HCT116 (cell line): Measurements from ENCODE around the gene DNM2. TPM values are rescaled to one million over a fixed set of nuclear protein-coding genes. Genes with fewer than 3 reads are reported as not detected.

Experiments used
- ATAC-seq: fragments of 200-7000 bp; cut with Tn5 transposase; 2 replicates; pipeline ENCODE4 v1.9.1; 2020; ENCODE audit warnings: mild to moderate bottlenecking, moderate library complexity
- BruUV-seq: library from RNA; stranded (reverse); fragments of 400-500 nt; replicated peaks from 2 replicates; lab custom pipeline; 2021; lab: Mats Ljungman, UMichigan
- CTCF ChIA-PET: fragments of 300-600 bp; sonication (Branson Sonifier 250); formaldehyde crosslinking; loops from one replicate; lab custom pipeline; 2021; ENCODE audit warnings: antibody characterized with exemption; lab: Charles Lee
- POLR2A ChIA-PET: fragments of 300-600, 350-600 bp; sonication (Branson Sonifier 250); formaldehyde crosslinking; loops from one replicate; lab custom pipeline; 2021; ENCODE audit warnings: antibody characterized with exemption; lab: Charles Lee
- RAD21 ChIA-PET, 2 experiments: fragments of 300-600 bp; sonication (Branson Sonifier 250); formaldehyde crosslinking; loops; one replicate each; lab custom pipeline; 2023; ENCODE audit warnings: low total read pairs in 2 of 2; ENCODE audit not compliant: uncharacterized antibody in 2 of 2, unreplicated experiment in 2 of 2, low non-redundant PET in 1 of 2; lab: Charles Lee
- DNase-seq: peaks from one replicate; pipeline ENCODE4 v3.0.0-alpha.2; 2010; ENCODE audit warnings: low read depth, low spot score
- H2AFZ ChIP-seq: fragments of 200-600 bp; shearing (Covaris generic), sonication (generic); 2 replicates; pipeline ENCODE4 v1.6.1; 2017; ENCODE audit warnings: low read depth, mixed run types, mixed read lengths, antibody characterized with exemption, low read length; ENCODE audit not compliant: poor library complexity, severe bottlenecking
- H3K27ac ChIP-seq: 2 replicates; pipeline ENCODE4 v1.5.1; 2012; ENCODE audit warnings: low read depth, low read length
- H3K27me3 ChIP-seq: fragments of 200-600 bp; sonication (generic); 2 replicates; pipeline ENCODE4 v1.6.1; 2016; ENCODE audit warnings: mixed run types, low read length, mixed read lengths; ENCODE audit not compliant: insufficient read depth
- H3K36me3 ChIP-seq, 2 experiments: fragments of 200-500 bp in 1 of 2; fragments of 200-600 bp in 1 of 2; sonication (Bioruptor generic) in 1 of 2; sonication (generic) in 1 of 2; 2 replicates each; pipeline versions ENCODE4 v1.5.1 to v1.6.1; 2014 to 2016; ENCODE audit warnings: low read length in 2 of 2, inconsistent platforms in 1 of 2, mixed read lengths in 1 of 2, mixed run types in 1 of 2; ENCODE audit not compliant: insufficient read depth in 2 of 2, control insufficient read depth in 1 of 2
- H3K4me1 ChIP-seq, 2 experiments: fragments of 200-600 bp in 1 of 2; sonication (generic) in 1 of 2; 2 replicates each; pipeline versions ENCODE4 v1.5.1 to v1.6.1; 2012 to 2017; ENCODE audit warnings: low read length in 2 of 2, inconsistent platforms in 1 of 2, mild to moderate bottlenecking in 1 of 2, mixed read lengths in 1 of 2, mixed run types in 1 of 2, moderate library complexity in 1 of 2; ENCODE audit not compliant: insufficient read depth in 2 of 2, control insufficient read depth in 1 of 2
- H3K4me2 ChIP-seq: fragments of 200-600 bp; sonication (generic); 2 replicates; pipeline ENCODE4 v1.6.1; 2017; ENCODE audit warnings: mixed run types, low read length, mixed read lengths
- H3K4me3 ChIP-seq, 2 experiments: fragments of 200-600 bp in 1 of 2; sonication (generic) in 1 of 2; replicated peaks in 1 of 2; 2 replicates each; pipeline ENCODE4 v1.5.1; 2011 to 2016; ENCODE audit warnings: low read length in 2 of 2, control low read depth in 1 of 2, low read depth in 1 of 2, mild to moderate bottlenecking in 1 of 2, mixed read lengths in 1 of 2, mixed run types in 1 of 2
- H3K79me2 ChIP-seq: fragments of 200-600 bp; sonication (generic); 2 replicates; pipeline ENCODE4 v1.6.1; 2017; ENCODE audit warnings: mild to moderate bottlenecking, mixed run types, low read length, moderate library complexity, mixed read lengths; ENCODE audit not compliant: insufficient read depth
- H3K9ac ChIP-seq: fragments of 200-600 bp; sonication (generic); 2 replicates; pipeline ENCODE4 v1.6.1; 2016; ENCODE audit warnings: low read length, mixed read lengths
- H3K9me2 ChIP-seq: fragments of 200-600 bp; sonication (generic), shearing (Covaris generic); 2 replicates; pipeline ENCODE4 v1.6.1; 2017; ENCODE audit warnings: mixed run types, mild to moderate bottlenecking, moderate library complexity; ENCODE audit not compliant: insufficient read depth
- H3K9me3 ChIP-seq, 2 experiments: fragments of 200-500 bp in 1 of 2; fragments of 200-600 bp in 1 of 2; sonication (Bioruptor generic) in 1 of 2; sonication (generic) in 1 of 2; 2 replicates each; pipeline ENCODE4 v1.6.1; 2014 to 2017; ENCODE audit warnings: low read length in 2 of 2, mixed read lengths in 2 of 2, inconsistent platforms in 1 of 2, low read depth in 1 of 2, mild to moderate bottlenecking in 1 of 2, mixed run types in 1 of 2, moderate library complexity in 1 of 2; ENCODE audit not compliant: control insufficient read depth in 1 of 2, insufficient read depth in 1 of 2
- H4K20me1 ChIP-seq: fragments of 200-600 bp; sonication (generic), shearing (Covaris generic); 2 replicates; pipeline ENCODE4 v1.6.1; 2017; ENCODE audit warnings: mixed run types, mild to moderate bottlenecking, moderate library complexity; ENCODE audit not compliant: insufficient read depth
- CBX3 ChIP-seq: IDR thresholded peaks from 2 replicates; pipeline ENCODE4 v1.6.1; 2012; ENCODE audit warnings: low read depth
- CEBPB ChIP-seq: IDR thresholded peaks from 2 replicates; pipeline ENCODE4 v1.6.1; 2012; ENCODE audit warnings: low read depth
- ELF1 ChIP-seq: IDR thresholded peaks from 2 replicates; pipeline ENCODE4 v1.6.1; 2012; ENCODE audit warnings: low read depth, borderline replicate concordance
- EZH2 ChIP-seq: fragments of 200-600 bp; sonication (generic); IDR thresholded peaks from 2 replicates; pipeline ENCODE4 v1.6.1; 2017; ENCODE audit warnings: antibody characterized with exemption, mixed run types
- POLR2A ChIP-seq: IDR thresholded peaks from 2 replicates; pipeline ENCODE4 v1.7.0; 2011; ENCODE audit warnings: borderline replicate concordance; ENCODE audit not compliant: insufficient read depth, insufficient read length; ENCODE audit errors: extremely low read depth
- RAD21 ChIP-seq: IDR thresholded peaks from 2 replicates; pipeline ENCODE4 v1.6.1; 2012; ENCODE audit warnings: low read depth, mild to moderate bottlenecking
- SIN3A ChIP-seq: IDR thresholded peaks from 2 replicates; pipeline ENCODE4 v1.6.1; 2012; ENCODE audit warnings: low read depth
- SP1 ChIP-seq: IDR thresholded peaks from 2 replicates; pipeline ENCODE4 v1.6.1; 2012; ENCODE audit warnings: low read depth
- SRF ChIP-seq: IDR thresholded peaks from 2 replicates; pipeline ENCODE4 v1.6.1; 2012; ENCODE audit warnings: low read depth
- YY1 ChIP-seq: IDR thresholded peaks from 2 replicates; pipeline ENCODE4 v1.6.1; 2011; ENCODE audit warnings: low read length, low read depth, moderate library complexity, mild to moderate bottlenecking; ENCODE audit not compliant: insufficient replicate concordance; ENCODE audit errors: extremely low read depth
- ZFX ChIP-seq: fragments of 450-650 bp; IDR thresholded peaks from 2 replicates; pipeline ENCODE4 v1.6.1; 2017
- ZNF274 ChIP-seq: fragments of 200-500 bp; sonication (Bioruptor generic); IDR thresholded peaks from 2 replicates; pipeline ENCODE4 v1.6.1; 2014; ENCODE audit warnings: mild to moderate bottlenecking, low read depth, low read length, inconsistent platforms
- intact Hi-C: fragments of 100-400 bp; cut with micrococcal nuclease; formaldehyde crosslinking; loops from 2 replicates; pipeline ENCODE4 v1.10.0; 2022
- total RNA-seq: library from RNA; stranded (reverse); gene quantifications from one replicate; pipeline ENCODE4 v1.2.1, GENCODE V29; 2021; ENCODE audit not compliant: unreplicated experiment
- TF ChIP-seq, protein P1 (sequence below), 3 experiments: fragments of 200-600 bp in 1 of 3; sonication (generic) in 1 of 3; IDR thresholded peaks in 2 of 3; conservative IDR thresholded peaks in 1 of 3; 2 replicates each; pipeline ENCODE4 v1.5.1; 2012 to 2017; ENCODE audit warnings: low read depth in 2 of 3, low read length in 2 of 3, antibody characterized with exemption in 1 of 3, borderline replicate concordance in 1 of 3, control low read depth in 1 of 3, mild to moderate bottlenecking in 1 of 3, mixed read lengths in 1 of 3, mixed run types in 1 of 3, moderate library complexity in 1 of 3; ENCODE audit not compliant: insufficient read depth in 1 of 3

The DNM2 gene
- total RNA-seq, 1 experiment from 2014 or later, result 183 TPM

DNA sequence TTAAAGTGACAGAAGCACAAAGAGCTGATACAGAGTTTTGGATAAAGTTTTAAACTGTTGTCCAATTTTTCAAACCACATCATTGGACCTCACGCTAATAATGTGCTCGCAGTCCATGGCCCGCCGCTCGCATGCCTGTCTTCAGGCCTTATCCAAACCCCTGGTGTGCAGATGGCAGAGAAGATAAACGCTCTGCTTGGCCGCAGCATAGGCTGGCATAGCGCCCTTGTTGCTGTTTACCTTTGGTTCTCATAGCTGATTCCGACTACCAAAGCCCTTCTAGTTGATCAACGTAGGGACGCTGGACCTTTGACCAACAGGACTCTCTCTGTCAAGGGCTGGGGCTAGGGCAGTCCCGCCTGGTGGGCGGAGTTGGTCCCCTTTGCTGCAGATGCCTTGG, 40.1 kb upstream of the DNM2 start:
- Histone ChIP-seq H3K9me2 (no peaks in the 10 kb centered on the region), H4K20me1 (0 out of 2 replicates have a peak, but pooled peaks cover 9% of the 10 kb centered on the region)

DNA sequence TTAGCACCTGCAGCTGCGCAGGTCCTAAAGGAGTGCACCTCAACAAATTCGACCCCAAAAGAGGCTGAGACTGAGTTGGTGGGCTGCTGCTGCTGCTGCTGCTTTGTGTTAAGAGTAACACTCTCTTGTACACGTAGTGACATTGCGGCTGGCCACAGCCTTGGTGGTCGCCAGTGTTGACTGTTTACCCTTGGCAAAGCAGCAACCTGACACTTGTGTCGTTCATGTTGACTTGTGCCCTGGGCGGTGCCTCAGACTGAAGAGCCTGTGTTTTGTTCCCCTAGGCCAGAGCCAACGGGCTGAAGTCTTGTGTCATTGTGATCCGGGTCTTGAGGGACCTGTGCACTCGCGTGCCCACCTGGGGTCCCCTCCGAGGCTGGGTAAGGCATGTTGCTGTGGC, 39.1 kb upstream of the DNM2 start:
- Histone ChIP-seq H3K79me2 (peaks cover 97% of the 10 kb centered on the region), H3K9ac (no peak overlapping the region), H3K27me3 (no peaks in the 10 kb centered on the region), H3K9me2 (no peaks in the 10 kb centered on the region), H2AFZ (no peak overlapping the region), H3K4me1 (no peaks in the 10 kb centered on the region), H3K9me3 (no peaks in the 10 kb centered on the region), H3K4me3 (no peak overlapping the region), H3K27ac (no peak overlapping the region), H3K36me3 (peaks cover 58 to 80% of the 10 kb centered on the region in 2 experiments), H3K4me2 (no peak overlapping the region), H4K20me1 (0 out of 2 replicates have a peak, but pooled peaks cover 6% of the 10 kb centered on the region)
- ChIA-PET RAD21 (no interaction called here), POLR2A (no interaction called here), CTCF (no interaction called here)
- intact Hi-C loops, result no loop called here
- ATAC-seq (no peak), DNase-seq (no peak)
- no peak for TF ChIP-seq SIN3A
- no peak for TF ChIP-seq RAD21
- no peak for TF ChIP-seq YY1
- no peak for TF ChIP-seq SRF
- TF ChIP-seq EZH2, result no peak
- no peak for TF ChIP-seq CEBPB
- TF ChIP-seq ZFX, result no peak
- TF ChIP-seq POLR2A, result no peak
- TF ChIP-seq CBX3, result no peak
- no peak for TF ChIP-seq SP1
- TF ChIP-seq, protein P1, sequence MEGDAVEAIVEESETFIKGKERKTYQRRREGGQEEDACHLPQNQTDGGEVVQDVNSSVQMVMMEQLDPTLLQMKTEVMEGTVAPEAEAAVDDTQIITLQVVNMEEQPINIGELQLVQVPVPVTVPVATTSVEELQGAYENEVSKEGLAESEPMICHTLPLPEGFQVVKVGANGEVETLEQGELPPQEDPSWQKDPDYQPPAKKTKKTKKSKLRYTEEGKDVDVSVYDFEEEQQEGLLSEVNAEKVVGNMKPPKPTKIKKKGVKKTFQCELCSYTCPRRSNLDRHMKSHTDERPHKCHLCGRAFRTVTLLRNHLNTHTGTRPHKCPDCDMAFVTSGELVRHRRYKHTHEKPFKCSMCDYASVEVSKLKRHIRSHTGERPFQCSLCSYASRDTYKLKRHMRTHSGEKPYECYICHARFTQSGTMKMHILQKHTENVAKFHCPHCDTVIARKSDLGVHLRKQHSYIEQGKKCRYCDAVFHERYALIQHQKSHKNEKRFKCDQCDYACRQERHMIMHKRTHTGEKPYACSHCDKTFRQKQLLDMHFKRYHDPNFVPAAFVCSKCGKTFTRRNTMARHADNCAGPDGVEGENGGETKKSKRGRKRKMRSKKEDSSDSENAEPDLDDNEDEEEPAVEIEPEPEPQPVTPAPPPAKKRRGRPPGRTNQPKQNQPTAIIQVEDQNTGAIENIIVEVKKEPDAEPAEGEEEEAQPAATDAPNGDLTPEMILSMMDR (IDR thresholded peaks at IDR 0.05 in 2 of 3, conservative IDR thresholded peaks at IDR 0.05 in 1 of 3; ENCODE audit: borderline replicate concordance in 1 of 3, insufficient read depth in 1 of 3, low read depth in 2 of 3, low read length in 2 of 3), result no peak
- no TSS peak for BruUV-seq

More for the DNA sequence above, 40.1 kb upstream of the DNM2 start:
- no peak for ATAC-seq
- ChIA-PET POLR2A (no interaction called here), CTCF (no interaction called here), RAD21 (no interaction called here)
- BruUV-seq, result TSS peak; percentile 2
- TF ChIP-seq YY1 (no peak), EZH2 (no peak), ELF1 (no peak), SP1 (no peak), ZNF274 (no peak)
- Histone ChIP-seq H2AFZ (no peak overlapping the region), H3K27me3 (no peaks in the 10 kb centered on the region), H3K9ac (no peak overlapping the region), H3K4me1 (no peaks in the 10 kb centered on the region), H3K4me2 (no peak overlapping the region), H3K27ac (no peak overlapping the region), H3K4me3 (no peak overlapping the region), H3K79me2 (peaks cover 97% of the 10 kb centered on the region), H3K36me3 (peaks cover 59 to 80% of the 10 kb centered on the region in 2 experiments), H3K9me3 (no peaks in the 10 kb centered on the region)
- intact Hi-C loops, result no loop called here
- DNase-seq, result no peak
